Measurements from ENCODE around the gene SASS6. TPM values are rescaled to one million over a fixed set of nuclear protein-coding genes. Genes with fewer than 3 reads are reported as not detected.

The SASS6 gene
- total and polyA plus RNA-seq, 9 of the 15 experiments (the other 6 are each of a cell fraction or from before 2014, with no cell fraction given), result 11.6 to 34.1 (median 18.0) TPM

- TF ChIP-seq ZBTB12 (CRISPR knock-in tag; IDR thresholded peaks at IDR 0.05) (peak; percentile 27; the same call in 1 of the 2 replicates), DDX20 (tag; IDR thresholded peaks at IDR 0.05; ENCODE audit: low read depth) (no peak), CREB3L1 (IDR thresholded peaks at IDR 0.05; ENCODE audit: borderline replicate concordance, low read depth) (peak; percentile 67), LARP7 (IDR thresholded peaks at IDR 0.05) (0 out of 2 replicates have a peak, but pooled peaks have one; percentile 20), SP1 (CRISPR knock-in tag; IDR thresholded peaks at IDR 0.05) (peak; percentile 80), NR1H2 (CRISPR knock-in tag; IDR thresholded peaks at IDR 0.05) (0 out of 2 replicates have a peak, but pooled peaks have one; percentile 85), NFRKB (IDR thresholded peaks at IDR 0.05; ENCODE audit: low read depth) (peak; percentile 96), ZNF197 (CRISPR knock-in tag; IDR thresholded peaks at IDR 0.05; ENCODE audit: low read depth) (no peak), ELF4 (CRISPR knock-in tag; IDR thresholded peaks at IDR 0.05) (no peak), ZNF431 (CRISPR knock-in tag; IDR thresholded peaks at IDR 0.05) (peak; percentile 63; the same call in 1 of the 2 replicates), HDGF (IDR thresholded peaks at IDR 0.05) (0 out of 2 replicates have a peak, but pooled peaks have one; percentile 35), BDP1 (IDR thresholded peaks at IDR 0.05; ENCODE audit: insufficient read depth, insufficient read length) (no peak), ZNF174 (CRISPR knock-in tag; IDR thresholded peaks at IDR 0.05) (no peak), BMI1 (IDR thresholded peaks at IDR 0.05; ENCODE audit: low read length) (no peak), ZNF445 (CRISPR knock-in tag; IDR thresholded peaks at IDR 0.05; ENCODE audit: low read depth) (no peak), ADNP (tag; IDR thresholded peaks at IDR 0.05) (no peak), GATAD2B (IDR thresholded peaks at IDR 0.05; ENCODE audit: borderline replicate concordance) (peak; percentile 62; the same call in 1 of the 2 replicates), ZNF217 (CRISPR knock-in tag; IDR thresholded peaks at IDR 0.05) (no peak), KLF13 (tag; IDR thresholded peaks at IDR 0.05; ENCODE audit: borderline replicate concordance, low read depth) (peak; percentile 80; the same call in 1 of the 2 replicates), NRF1 (conservative IDR thresholded peaks at IDR 0.05 in 1 of 2, IDR thresholded peaks at IDR 0.05 in 1 of 2) (peak; percentile 49 to 58)
- TF ChIP-seq, protein P1, sequence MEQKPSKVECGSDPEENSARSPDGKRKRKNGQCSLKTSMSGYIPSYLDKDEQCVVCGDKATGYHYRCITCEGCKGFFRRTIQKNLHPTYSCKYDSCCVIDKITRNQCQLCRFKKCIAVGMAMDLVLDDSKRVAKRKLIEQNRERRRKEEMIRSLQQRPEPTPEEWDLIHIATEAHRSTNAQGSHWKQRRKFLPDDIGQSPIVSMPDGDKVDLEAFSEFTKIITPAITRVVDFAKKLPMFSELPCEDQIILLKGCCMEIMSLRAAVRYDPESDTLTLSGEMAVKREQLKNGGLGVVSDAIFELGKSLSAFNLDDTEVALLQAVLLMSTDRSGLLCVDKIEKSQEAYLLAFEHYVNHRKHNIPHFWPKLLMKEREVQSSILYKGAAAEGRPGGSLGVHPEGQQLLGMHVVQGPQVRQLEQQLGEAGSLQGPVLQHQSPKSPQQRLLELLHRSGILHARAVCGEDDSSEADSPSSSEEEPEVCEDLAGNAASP (IDR thresholded peaks at IDR 0.05), result no peak
- TF ChIP-seq, protein P2, sequence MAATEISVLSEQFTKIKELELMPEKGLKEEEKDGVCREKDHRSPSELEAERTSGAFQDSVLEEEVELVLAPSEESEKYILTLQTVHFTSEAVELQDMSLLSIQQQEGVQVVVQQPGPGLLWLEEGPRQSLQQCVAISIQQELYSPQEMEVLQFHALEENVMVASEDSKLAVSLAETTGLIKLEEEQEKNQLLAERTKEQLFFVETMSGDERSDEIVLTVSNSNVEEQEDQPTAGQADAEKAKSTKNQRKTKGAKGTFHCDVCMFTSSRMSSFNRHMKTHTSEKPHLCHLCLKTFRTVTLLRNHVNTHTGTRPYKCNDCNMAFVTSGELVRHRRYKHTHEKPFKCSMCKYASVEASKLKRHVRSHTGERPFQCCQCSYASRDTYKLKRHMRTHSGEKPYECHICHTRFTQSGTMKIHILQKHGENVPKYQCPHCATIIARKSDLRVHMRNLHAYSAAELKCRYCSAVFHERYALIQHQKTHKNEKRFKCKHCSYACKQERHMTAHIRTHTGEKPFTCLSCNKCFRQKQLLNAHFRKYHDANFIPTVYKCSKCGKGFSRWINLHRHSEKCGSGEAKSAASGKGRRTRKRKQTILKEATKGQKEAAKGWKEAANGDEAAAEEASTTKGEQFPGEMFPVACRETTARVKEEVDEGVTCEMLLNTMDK (IDR thresholded peaks at IDR 0.05; ENCODE audit: borderline replicate concordance, insufficient read depth, low read depth, low read length, poor library complexity, severe bottlenecking), result no peak
Measured at GRCh38 chr1:100132566-100133477, at the start of gene SASS6, which contains the start of gene TRMT13 (continued).

Measured in K562 (cell line).